ENCODE data around the gene FLRT1. TPM values are rescaled to one million over a fixed set of nuclear protein-coding genes. Genes with fewer than 3 reads are reported as not detected.

The FLRT1 gene
- total RNA-seq, 1 donor from 2014 or later = 0.26 TPM

- DNase-seq (ENCODE audit: low read depth) = no peak
- peaks cover 5% of the 10 kb centered on the region for H3K27me3 ChIP-seq (ENCODE audit: control insufficient read depth, insufficient read depth, low read length)
- no peak for FAIRE-seq
- TF ChIP-seq CTCF (IDR thresholded peaks at IDR 0.05; ENCODE audit: insufficient read depth, low read length, severe bottlenecking) = no peak
- H3K36me3 ChIP-seq (ENCODE audit: control insufficient read depth, insufficient read depth, low read length) = no peaks in the 10 kb centered on the region
- H3K4me3 ChIP-seq (ENCODE audit: low read depth, low read length) = no peak overlapping the region
These were observed 37.8 kb downstream of the FLRT1 start for GRCh38 chr11:64073542-64073941.

GRCh38 chr11:64074239-64074638, 38.5 kb downstream of the FLRT1 start:
- no peak for TF ChIP-seq CTCF (IDR thresholded peaks at IDR 0.05; ENCODE audit: insufficient read depth, low read length, severe bottlenecking)
- peak; percentile 55 for DNase-seq (ENCODE audit: low read depth)
- Histone ChIP-seq H3K4me3 (ENCODE audit: low read depth, low read length) (no peak overlapping the region), H3K27me3 (ENCODE audit: control insufficient read depth, insufficient read depth, low read length) (peaks cover 3% of the 10 kb centered on the region), H3K36me3 (ENCODE audit: control insufficient read depth, insufficient read depth, low read length) (no peaks in the 10 kb centered on the region)
- FAIRE-seq = peak; percentile 83

- no peaks in the 10 kb centered on the region for H3K36me3 ChIP-seq (ENCODE audit: control insufficient read depth, insufficient read depth, low read length)
- no peak for TF ChIP-seq CTCF (IDR thresholded peaks at IDR 0.05; ENCODE audit: insufficient read depth, low read length, severe bottlenecking)
- H3K27me3 ChIP-seq (ENCODE audit: control insufficient read depth, insufficient read depth, low read length) = peaks cover 5% of the 10 kb centered on the region
- no peak for DNase-seq (ENCODE audit: low read depth)
- H3K4me3 ChIP-seq (ENCODE audit: low read depth, low read length) = no peak overlapping the region
- FAIRE-seq = no peak
These were observed 41.0 kb downstream of the FLRT1 start for GRCh38 chr11:64076758-64077157.

DNA sequence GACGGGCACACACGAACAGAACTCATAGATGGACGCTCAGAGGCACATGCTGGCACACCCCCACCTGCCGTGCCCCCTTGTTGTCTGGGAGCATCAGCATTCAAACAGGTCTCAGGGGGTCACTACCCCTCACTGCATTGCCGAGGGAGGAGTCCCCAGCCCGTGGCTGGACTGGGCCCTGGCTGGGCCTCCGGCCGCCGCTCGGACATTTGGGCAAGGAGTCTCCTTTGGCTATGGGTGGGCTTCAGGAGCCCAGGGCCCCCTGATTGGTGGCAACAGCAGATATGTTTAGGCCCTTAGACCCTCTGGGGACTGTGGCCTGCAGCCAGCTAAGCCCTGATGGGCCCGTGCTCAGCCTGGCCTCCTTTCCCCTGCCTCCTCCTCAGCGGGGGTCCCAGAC, 41.9 kb downstream of the FLRT1 start:
- no peak for DNase-seq (ENCODE audit: low read depth)
- Histone ChIP-seq H3K4me3 (ENCODE audit: low read depth, low read length) (no peak overlapping the region), H3K27me3 (ENCODE audit: control insufficient read depth, insufficient read depth, low read length) (peaks cover 5% of the 10 kb centered on the region), H3K36me3 (ENCODE audit: control insufficient read depth, insufficient read depth, low read length) (no peaks in the 10 kb centered on the region)
- no peak for TF ChIP-seq CTCF (IDR thresholded peaks at IDR 0.05; ENCODE audit: insufficient read depth, low read length, severe bottlenecking)
- no peak for FAIRE-seq

DNA sequence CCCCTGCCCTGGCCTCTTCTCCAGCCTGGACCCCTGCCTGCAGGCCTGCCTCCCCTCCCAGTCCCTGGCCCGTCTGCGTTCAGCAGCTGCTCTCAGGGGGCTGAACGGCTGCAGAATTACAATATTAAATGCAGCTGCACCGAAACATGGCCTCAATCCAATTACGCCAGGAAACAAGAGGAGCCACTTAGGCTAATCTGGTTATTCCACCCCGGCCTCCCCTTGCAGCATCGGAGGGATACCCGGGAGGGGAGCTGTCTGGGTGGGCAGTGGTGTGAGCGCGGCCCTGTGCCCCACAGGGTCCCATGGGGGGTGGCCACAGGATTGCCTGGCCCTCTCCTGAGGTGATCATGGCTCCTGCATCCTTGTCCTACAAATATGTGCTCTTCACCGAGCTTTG, 42.6 kb downstream of the FLRT1 start:
- Histone ChIP-seq H3K36me3 (ENCODE audit: control insufficient read depth, insufficient read depth, low read length) (no peaks in the 10 kb centered on the region), H3K27me3 (ENCODE audit: control insufficient read depth, insufficient read depth, low read length) (peaks cover 7% of the 10 kb centered on the region), H3K4me3 (ENCODE audit: low read depth, low read length) (no peak overlapping the region)
- DNase-seq (ENCODE audit: low read depth) (no peak), FAIRE-seq (no peak)
- TF ChIP-seq CTCF (IDR thresholded peaks at IDR 0.05; ENCODE audit: insufficient read depth, low read length, severe bottlenecking) = no peak

GRCh38 chr11:64078905-64079304, 43.2 kb downstream of the FLRT1 start:
- no peak for DNase-seq (ENCODE audit: low read depth)
- Histone ChIP-seq H3K4me3 (ENCODE audit: low read depth, low read length) (no peak overlapping the region), H3K27me3 (ENCODE audit: control insufficient read depth, insufficient read depth, low read length) (peaks cover 7% of the 10 kb centered on the region), H3K36me3 (ENCODE audit: control insufficient read depth, insufficient read depth, low read length) (no peaks in the 10 kb centered on the region)
- TF ChIP-seq CTCF (IDR thresholded peaks at IDR 0.05; ENCODE audit: insufficient read depth, low read length, severe bottlenecking) = no peak
- no peak for FAIRE-seq

Measured in bronchial epithelial cell (primary cell).